Tracheal epithelial cell (primary cell): ENCODE results near the gene EIF5AL1. TPM values are rescaled to one million over a fixed set of nuclear protein-coding genes. Genes with fewer than 3 reads are reported as not detected.

Source experiments
- total RNA-seq: library from RNA; depleted of rRNA; stranded (reverse); fragments of >200 nt; gene quantifications from 2 replicates; pipeline ENCODE4 v1.2.1, GENCODE V29; 2014

Gene EIF5AL1
- total RNA-seq: 0.43 and 0.48 TPM in 2 replicates

DNA sequence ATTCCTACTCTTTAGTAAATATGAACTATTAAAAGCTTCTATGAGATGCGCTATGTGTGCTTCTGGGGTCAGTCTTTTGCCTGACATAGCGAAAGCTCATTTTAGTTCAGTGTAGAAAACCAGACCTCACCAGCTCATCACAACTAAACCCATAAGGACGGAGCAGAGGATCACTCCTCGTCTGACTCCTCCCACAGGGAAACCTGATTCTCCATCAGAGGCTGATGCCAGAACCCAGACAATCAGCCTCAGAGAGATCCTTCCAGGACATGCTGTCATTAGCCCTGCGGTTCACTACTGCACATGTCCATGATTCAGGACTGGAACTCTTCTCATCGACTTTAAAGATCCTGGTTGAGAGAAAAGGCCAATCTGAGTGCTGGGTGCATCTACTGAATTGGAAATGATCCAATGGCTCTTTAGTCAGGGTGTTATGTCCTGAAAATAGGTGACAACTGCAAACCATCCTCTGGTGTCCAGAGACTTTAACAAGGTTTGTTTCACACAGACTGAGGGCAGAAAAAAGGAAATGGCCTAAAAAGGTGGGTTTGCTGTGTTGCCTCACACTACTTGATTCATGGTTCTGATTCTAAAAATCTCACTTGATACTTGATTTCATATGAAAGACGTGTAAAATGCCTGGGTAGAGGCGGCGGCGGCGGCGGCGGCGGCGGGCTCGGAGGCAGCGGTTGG, at the start of gene EIF5AL1:
Gene EIF5AL1, plus strand, starts transcription at position 643 of the 693 bp plus-strand sequence. CDS start 117 bp downstream, outside the sequence.

DNA sequence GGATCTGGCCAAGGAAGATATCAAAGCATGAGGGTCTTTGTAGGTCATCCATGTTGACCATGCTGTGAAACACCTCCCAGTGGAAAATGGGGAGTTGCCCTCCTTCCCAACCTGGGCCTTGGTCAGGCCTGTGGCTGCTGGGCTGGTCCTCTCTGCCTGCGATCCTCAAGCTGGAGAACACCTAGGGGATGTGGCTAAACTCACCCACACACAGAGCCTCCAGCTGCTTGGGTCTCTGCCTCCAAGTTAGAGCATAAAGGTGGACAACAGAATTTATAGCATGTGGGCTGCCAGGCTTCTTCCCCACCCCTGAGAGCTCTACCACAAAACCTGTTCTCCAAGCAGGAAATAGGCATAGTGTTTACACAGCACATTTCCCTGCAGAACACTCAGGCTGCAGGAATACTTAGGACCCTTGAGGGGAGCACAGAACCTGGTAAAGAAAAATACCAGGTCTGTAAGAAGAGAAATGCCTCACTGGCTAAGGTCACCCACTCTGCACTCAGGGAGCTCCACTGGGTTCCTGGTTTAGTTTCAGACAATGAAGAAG, 47.9 kb downstream of the EIF5AL1 start, which contains the start of gene SFTPA2:
Gene SFTPA2, minus strand, starts transcription at position 248 of the 550 bp plus-strand sequence. CDS start 924 bp downstream, outside the sequence.

Other genes starting within 250 kb of the EIF5AL1 start
- 25.6 and 60.7 TPM in 2 replicates for gene PPIF, start 165.1 kb upstream of the EIF5AL1 start, total RNA-seq
- gene ZCCHC24, start 66.9 kb upstream of the EIF5AL1 start, total RNA-seq: 0.96 and 1.5 TPM in 2 replicates
- under 0.01 TPM in 1 of 2 replicates, not detected in the other for gene SFTPA2, start 47.9 kb downstream of the EIF5AL1 start, total RNA-seq
- not detected in 2 replicates for gene SFTPA1, start 98.4 kb downstream of the EIF5AL1 start, total RNA-seq
- gene NUTM2B, start 190.7 kb downstream of the EIF5AL1 start, total RNA-seq: under 0.01 and 0.43 TPM in 2 replicates